Measurements from ENCODE around the gene MCHR1. TPM values are rescaled to one million over a fixed set of nuclear protein-coding genes. Genes with fewer than 3 reads are reported as not detected.
"Not testable (repeated sequence)": the region's sequence is repeated elsewhere in the genome, so short reads cannot be mapped to it uniquely, and the experiment has no call there.

MCHR1 gene
- total RNA-seq, 2 donors from 2014 or later = not detected

DNA sequence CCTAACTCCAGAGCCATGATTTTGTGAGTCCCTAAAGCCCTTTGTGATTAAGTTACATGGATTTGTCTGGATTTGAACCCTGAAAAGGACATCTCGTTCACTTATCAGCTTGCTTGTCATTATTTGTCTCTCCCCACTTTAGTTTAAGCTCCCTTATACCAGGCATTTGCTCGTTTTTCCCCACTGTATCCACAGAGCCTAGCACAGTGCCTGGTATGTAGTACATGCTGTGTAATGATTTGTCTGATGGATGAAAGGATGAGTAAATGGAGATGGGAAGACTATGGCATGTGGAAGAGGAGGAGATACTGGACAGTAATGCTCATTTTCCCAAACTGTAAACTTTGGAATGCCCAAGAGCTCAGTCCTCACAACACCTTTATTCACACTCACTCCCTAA is 9.2 kb upstream of the MCHR1 start:
- Histone ChIP-seq H3K27me3 (no peaks in the 10 kb centered on the region), H3K36me3 (replicated peaks in 1 of 2; ENCODE audit: insufficient read depth in 1 of 2, low read depth in 2 of 2) (no peaks in the 10 kb centered on the region), H3K27ac (no peak overlapping the region), H3K9me3 (no peaks in the 10 kb centered on the region), H3K4me1 (no peaks in the 10 kb centered on the region), H3K4me3 (no peak overlapping the region)
- TF ChIP-seq, protein P1, sequence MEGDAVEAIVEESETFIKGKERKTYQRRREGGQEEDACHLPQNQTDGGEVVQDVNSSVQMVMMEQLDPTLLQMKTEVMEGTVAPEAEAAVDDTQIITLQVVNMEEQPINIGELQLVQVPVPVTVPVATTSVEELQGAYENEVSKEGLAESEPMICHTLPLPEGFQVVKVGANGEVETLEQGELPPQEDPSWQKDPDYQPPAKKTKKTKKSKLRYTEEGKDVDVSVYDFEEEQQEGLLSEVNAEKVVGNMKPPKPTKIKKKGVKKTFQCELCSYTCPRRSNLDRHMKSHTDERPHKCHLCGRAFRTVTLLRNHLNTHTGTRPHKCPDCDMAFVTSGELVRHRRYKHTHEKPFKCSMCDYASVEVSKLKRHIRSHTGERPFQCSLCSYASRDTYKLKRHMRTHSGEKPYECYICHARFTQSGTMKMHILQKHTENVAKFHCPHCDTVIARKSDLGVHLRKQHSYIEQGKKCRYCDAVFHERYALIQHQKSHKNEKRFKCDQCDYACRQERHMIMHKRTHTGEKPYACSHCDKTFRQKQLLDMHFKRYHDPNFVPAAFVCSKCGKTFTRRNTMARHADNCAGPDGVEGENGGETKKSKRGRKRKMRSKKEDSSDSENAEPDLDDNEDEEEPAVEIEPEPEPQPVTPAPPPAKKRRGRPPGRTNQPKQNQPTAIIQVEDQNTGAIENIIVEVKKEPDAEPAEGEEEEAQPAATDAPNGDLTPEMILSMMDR (IDR thresholded peaks at IDR 0.05) = no peak
- no peak for TF ChIP-seq POLR2A (IDR thresholded peaks at IDR 0.05)
- WGBS, 2 donors = 54 to 56% methylated on average over 2 of the region's 2 CpGs
- no peak for DNase-seq
- intact Hi-C loops (cut with DNase I) = no loop called here
- no peak for ATAC-seq

DNA sequence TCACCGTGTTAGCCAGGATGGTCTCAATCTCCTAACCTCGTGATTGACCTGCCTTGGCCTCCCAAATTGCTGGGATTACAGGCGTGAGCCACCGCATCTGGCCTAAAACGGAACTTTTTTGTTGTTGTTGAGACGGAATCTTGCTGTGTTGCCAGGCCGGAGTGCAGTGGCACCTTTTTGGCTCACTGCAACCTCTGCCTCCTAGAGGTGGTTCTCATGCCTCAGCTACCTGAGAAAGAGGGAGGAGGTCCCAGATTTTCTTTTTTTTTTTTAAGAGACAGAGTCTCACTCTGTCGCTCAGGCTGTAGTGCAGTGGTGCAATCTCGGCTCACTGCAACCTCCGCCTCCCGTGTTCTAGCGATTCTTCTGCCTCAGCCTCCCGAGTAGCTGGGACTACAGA is 7.9 kb upstream of the MCHR1 start:
- no peaks in the 10 kb centered on the region for H3K4me1 ChIP-seq
- no peak for TF ChIP-seq POLR2A (IDR thresholded peaks at IDR 0.05)
- TF ChIP-seq, protein P1 (IDR thresholded peaks at IDR 0.05) = no peak
- intact Hi-C loops (cut with DNase I) = no loop called here
- no peaks in the 10 kb centered on the region for H3K27me3 ChIP-seq
- DNase-seq = no peak
- H3K4me3 ChIP-seq = no peak overlapping the region
- no peaks in the 10 kb centered on the region for H3K36me3 ChIP-seq (replicated peaks in 1 of 2; ENCODE audit: insufficient read depth in 1 of 2, low read depth in 2 of 2)
- no peak for ATAC-seq
- WGBS, 2 donors = 93 to 94% methylated on average over 13 of the region's 13 CpGs
- no peak overlapping the region for H3K27ac ChIP-seq
- H3K9me3 ChIP-seq = no peaks in the 10 kb centered on the region

DNA sequence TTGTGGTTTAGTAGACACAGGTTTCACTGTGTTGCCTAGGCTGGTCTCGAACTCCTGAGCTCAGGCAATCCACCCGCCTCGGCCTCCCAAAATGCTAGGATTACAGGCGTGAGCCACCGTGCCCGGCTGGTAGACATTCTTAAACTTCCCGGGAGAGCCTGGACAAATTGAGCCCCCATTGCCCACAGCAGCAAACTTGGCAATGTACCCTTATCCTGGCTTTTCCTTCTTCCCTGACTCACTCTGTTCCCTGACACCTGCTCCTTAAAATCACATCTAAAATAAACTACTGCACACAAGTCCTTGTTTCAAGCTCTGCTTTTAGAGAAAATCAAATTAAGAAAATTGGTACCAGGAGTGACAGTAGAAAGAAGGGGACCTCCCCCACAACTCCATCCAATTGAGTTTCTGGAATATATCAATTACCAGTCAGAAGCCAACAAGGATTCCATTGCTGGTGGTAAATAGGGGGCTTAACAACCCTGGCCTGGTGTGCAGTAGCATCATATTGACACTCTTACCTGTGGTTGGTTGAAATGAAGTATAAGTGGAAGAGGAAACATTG is 7.4 kb upstream of the MCHR1 start:
- Histone ChIP-seq H3K4me3 (no peak overlapping the region), H3K27ac (no peak overlapping the region), H3K27me3 (no peaks in the 10 kb centered on the region), H3K36me3 (replicated peaks in 1 of 2; ENCODE audit: insufficient read depth in 1 of 2, low read depth in 2 of 2) (no peaks in the 10 kb centered on the region), H3K4me1 (no peaks in the 10 kb centered on the region), H3K9me3 (no peaks in the 10 kb centered on the region)
- DNase-seq = no peak
- WGBS, 2 donors = 92 to 98% methylated on average over 7 of the region's 7 CpGs
- intact Hi-C loops (cut with DNase I) = no loop called here
- ATAC-seq = no peak
- TF ChIP-seq POLR2A (IDR thresholded peaks at IDR 0.05) = no peak
- TF ChIP-seq, protein P1 (IDR thresholded peaks at IDR 0.05) = no peak

DNA sequence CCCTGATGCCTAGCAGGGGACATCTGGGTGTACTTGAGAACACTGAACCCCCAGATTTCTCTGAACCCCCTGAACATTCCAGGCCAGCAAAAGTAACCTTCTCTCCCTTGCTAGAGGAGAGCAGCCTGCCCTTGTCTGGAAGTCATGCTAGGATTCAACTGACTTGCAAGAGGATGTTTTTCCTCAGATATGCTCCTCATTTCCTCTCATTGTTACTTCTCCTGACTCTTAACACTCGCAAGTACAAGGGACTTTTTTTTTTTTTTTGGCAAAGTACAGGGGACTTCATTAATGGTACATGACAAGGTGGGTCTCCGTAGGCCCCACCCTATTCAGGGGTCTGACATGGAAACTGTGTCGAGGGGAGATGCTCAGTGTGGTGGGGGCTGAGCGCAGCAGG is 6.3 kb upstream of the MCHR1 start:
- Histone ChIP-seq H3K27me3 (no peaks in the 10 kb centered on the region), H3K36me3 (replicated peaks in 1 of 2; ENCODE audit: insufficient read depth in 1 of 2, low read depth in 2 of 2) (no peaks in the 10 kb centered on the region), H3K4me3 (no peak overlapping the region), H3K9me3 (no peaks in the 10 kb centered on the region), H3K27ac (no peak overlapping the region), H3K4me1 (no peaks in the 10 kb centered on the region)
- TF ChIP-seq, protein P1 (IDR thresholded peaks at IDR 0.05) = no peak
- TF ChIP-seq POLR2A (IDR thresholded peaks at IDR 0.05) = no peak
- intact Hi-C loops (cut with DNase I) = no loop called here
- ATAC-seq (no peak), DNase-seq (no peak)
- WGBS, 2 donors = 76 to 79% methylated on average over 4 of the region's 4 CpGs

DNA sequence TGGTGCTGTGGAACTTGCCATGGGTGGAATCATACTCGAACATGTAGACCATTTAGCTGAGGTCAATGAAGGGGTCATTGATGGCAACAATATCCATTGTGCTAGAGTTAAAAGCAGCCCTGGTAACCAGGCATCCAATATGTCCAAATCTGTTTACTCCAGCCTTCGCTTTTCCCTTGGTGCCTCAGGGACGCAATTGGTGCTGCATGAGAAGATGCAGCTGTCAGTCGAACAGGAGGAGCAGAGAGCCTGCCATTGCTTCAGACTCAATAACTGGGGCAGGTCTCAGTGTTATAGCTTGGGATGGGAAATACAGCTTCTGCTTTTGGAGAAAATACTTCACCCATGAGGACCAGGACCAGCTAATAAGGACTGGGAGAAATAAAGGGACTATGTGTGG is 5.0 kb upstream of the MCHR1 start:
- no peak for TF ChIP-seq POLR2A (IDR thresholded peaks at IDR 0.05)
- TF ChIP-seq, protein P1 (IDR thresholded peaks at IDR 0.05) = no peak
- DNase-seq (no peak), ATAC-seq (no peak)
- H3K27me3 ChIP-seq = no peaks in the 10 kb centered on the region
- intact Hi-C loops (cut with DNase I) = no loop called here
- whole genome bisulfite sequencing, 2 donors = 74 to 76% methylated on average over 4 of the region's 4 CpGs
- H3K27ac ChIP-seq = no peak overlapping the region
- no peak overlapping the region for H3K4me3 ChIP-seq
- no peaks in the 10 kb centered on the region for H3K36me3 ChIP-seq (replicated peaks in 1 of 2; ENCODE audit: insufficient read depth in 1 of 2, low read depth in 2 of 2)
- H3K9me3 ChIP-seq = no peaks in the 10 kb centered on the region
- peaks cover 3% of the 10 kb centered on the region for H3K4me1 ChIP-seq

DNA sequence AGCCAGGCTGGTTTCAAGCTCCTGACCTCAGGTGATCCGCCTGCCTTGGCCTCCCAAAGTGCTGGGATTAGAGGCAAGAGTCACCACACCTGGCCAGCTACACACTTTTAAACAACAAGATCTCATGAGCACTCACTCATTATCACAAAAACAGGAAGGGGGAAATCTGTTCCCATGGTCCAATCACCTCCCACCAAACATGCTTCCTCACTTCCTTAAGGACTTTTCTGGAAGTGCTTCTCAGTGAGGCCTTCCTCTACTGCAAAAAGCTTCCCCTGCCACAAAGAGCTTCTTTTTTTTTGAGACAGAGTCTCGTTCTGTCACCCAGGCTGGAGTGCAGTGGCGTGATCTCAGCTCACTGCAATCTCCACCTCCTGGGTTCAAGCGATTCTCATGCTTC is 3.1 kb upstream of the MCHR1 start:
- H3K27ac ChIP-seq; H3K36me3 ChIP-seq (replicated peaks in 1 of 2; ENCODE audit: insufficient read depth in 1 of 2, low read depth in 2 of 2); ATAC-seq; H3K9me3 ChIP-seq; H3K4me3 ChIP-seq; H3K27me3 ChIP-seq; DNase-seq; intact Hi-C loops (cut with DNase I); H3K4me1 ChIP-seq: not testable (repeated sequence)
- WGBS, 2 donors = 83 to 86% methylated on average over 3 to 4 of the region's 4 CpGs
